MM.1S (cell line): ENCODE measurements around the gene COX8C.

Experiments used
- EZH2 ChIP-seq: fragments of 300-600 bp; sonication (generic); optimal IDR thresholded peaks from 2 replicates; pipeline ENCODE3; 2017; ENCODE audit warnings: low read depth, mild to moderate bottlenecking, antibody characterized with exemption, low read length, mixed read lengths
- TF ChIP-seq, protein P1 (sequence below): fragments of 300-600 bp; sonication (generic); IDR thresholded peaks from 2 replicates; pipeline ENCODE4 v1.5.1; 2016; ENCODE audit warnings: antibody characterized with exemption, low read length, mixed read lengths

DNA sequence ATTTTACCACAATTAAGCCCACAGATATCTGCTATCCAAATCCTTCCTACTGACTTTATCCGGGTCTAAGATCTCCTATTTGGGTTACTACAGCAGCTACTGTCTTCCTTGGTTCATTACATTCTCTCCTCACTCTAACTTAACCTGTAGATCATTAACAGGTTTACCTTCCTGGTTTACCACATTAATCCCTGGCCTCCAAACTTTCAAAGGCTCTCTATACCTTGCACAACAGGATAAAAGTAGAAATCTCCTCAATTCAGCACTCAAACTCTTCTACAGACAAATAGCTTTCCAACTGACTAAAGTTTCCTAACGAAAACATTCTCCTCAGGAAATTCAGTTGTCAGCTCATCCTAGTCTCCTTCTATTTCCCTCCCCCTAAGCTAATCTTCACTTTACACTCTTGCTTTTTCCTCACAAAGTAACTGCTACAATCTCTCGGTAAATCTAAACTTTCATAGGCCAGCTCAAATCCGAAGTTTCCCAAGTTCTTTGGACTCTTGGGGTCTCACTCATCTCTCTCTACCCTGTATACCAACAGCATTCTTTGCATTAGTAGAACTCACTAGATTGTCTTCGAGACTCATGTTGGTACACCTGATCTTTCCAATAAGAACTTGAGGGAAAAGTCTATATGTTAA, 16.9 kb upstream of the COX8C start:
- TF ChIP-seq, protein P1, sequence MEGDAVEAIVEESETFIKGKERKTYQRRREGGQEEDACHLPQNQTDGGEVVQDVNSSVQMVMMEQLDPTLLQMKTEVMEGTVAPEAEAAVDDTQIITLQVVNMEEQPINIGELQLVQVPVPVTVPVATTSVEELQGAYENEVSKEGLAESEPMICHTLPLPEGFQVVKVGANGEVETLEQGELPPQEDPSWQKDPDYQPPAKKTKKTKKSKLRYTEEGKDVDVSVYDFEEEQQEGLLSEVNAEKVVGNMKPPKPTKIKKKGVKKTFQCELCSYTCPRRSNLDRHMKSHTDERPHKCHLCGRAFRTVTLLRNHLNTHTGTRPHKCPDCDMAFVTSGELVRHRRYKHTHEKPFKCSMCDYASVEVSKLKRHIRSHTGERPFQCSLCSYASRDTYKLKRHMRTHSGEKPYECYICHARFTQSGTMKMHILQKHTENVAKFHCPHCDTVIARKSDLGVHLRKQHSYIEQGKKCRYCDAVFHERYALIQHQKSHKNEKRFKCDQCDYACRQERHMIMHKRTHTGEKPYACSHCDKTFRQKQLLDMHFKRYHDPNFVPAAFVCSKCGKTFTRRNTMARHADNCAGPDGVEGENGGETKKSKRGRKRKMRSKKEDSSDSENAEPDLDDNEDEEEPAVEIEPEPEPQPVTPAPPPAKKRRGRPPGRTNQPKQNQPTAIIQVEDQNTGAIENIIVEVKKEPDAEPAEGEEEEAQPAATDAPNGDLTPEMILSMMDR, result no peak
- TF ChIP-seq EZH2, result no peak
